HG02588 (cell line): ENCODE results near the gene PKIG.

Experiments
- ATAC-seq: cut with Tn5 transposase; IDR thresholded peaks from one replicate; pipeline ENCODE4 v1.9.1; 2021; ENCODE audit warnings: mild to moderate bottlenecking, moderate library complexity; ENCODE audit not compliant: unreplicated experiment

PKIG gene

GRCh38 chr20:44656448-44656847 lies 74.1 kb downstream of the PKIG start:
- ATAC-seq, result no peak

- ATAC-seq, result no peak
Observed at GRCh38 chr20:44657875-44658274, 75.5 kb downstream of the PKIG start.

GRCh38 chr20:44658810-44659209 lies 76.4 kb downstream of the PKIG start:
- ATAC-seq, result no peak

- ATAC-seq, result no peak
Observed at GRCh38 chr20:44659931-44660330, 77.6 kb downstream of the PKIG start.

- no peak for ATAC-seq
Observed at GRCh38 chr20:44660581-44660980, 78.2 kb downstream of the PKIG start.

- ATAC-seq, result no peak
Observed at GRCh38 chr20:44662261-44662660, 79.9 kb downstream of the PKIG start.

GRCh38 chr20:44664131-44664530 lies 81.8 kb downstream of the PKIG start:
- no peak for ATAC-seq

- no peak for ATAC-seq
Observed at GRCh38 chr20:44666066-44666465, 83.7 kb downstream of the PKIG start.
